Fibroblast of gingiva (primary cell): ENCODE data around the gene ZNHIT3.

Experiments
- DNase-seq: peaks from one replicate; pipeline ENCODE4 v3.0.0-alpha.2; 2011; ENCODE audit warnings: low read depth

ZNHIT3 gene

GRCh38 chr17:36511216-36511615 is 24.7 kb downstream of the ZNHIT3 start:
- no peak for DNase-seq

- no peak for DNase-seq
Observed at GRCh38 chr17:36512641-36513040, 26.2 kb downstream of the ZNHIT3 start.

GRCh38 chr17:36514856-36515255 is 28.4 kb downstream of the ZNHIT3 start:
- DNase-seq, result no peak

GRCh38 chr17:36515837-36516236 is 29.4 kb downstream of the ZNHIT3 start:
- DNase-seq, result no peak

- DNase-seq, result no peak
Observed at GRCh38 chr17:36523113-36523512, 36.6 kb downstream of the ZNHIT3 start.

GRCh38 chr17:36524428-36524876 is 38.0 kb downstream of the ZNHIT3 start:
- no peak for DNase-seq

GRCh38 chr17:36525113-36525512 is 38.6 kb downstream of the ZNHIT3 start:
- no peak for DNase-seq

- DNase-seq, result no peak
Observed at GRCh38 chr17:36525888-36526287, 39.4 kb downstream of the ZNHIT3 start.

GRCh38 chr17:36527621-36528250 is 41.3 kb downstream of the ZNHIT3 start:
- no peak for DNase-seq

GRCh38 chr17:36529121-36529520 is 42.6 kb downstream of the ZNHIT3 start:
- DNase-seq, result no peak

- DNase-seq, result no peak
Observed at GRCh38 chr17:36532435-36532975, 46.0 kb downstream of the ZNHIT3 start.

- DNase-seq, result peak; percentile 42
Observed at GRCh38 chr17:36533935-36534839, 47.7 kb downstream of the ZNHIT3 start.

- peak; percentile 89 for DNase-seq
Observed at GRCh38 chr17:36534840-36535668, 48.6 kb downstream of the ZNHIT3 start, which contains the start of the genes MYO19 and PIGW. Gene MYO19 (minus strand): TSS chr17:36534868. CDS start chr17:36532538, 2,330 bp downstream. Gene PIGW (plus strand): TSS chr17:36534987. CDS start chr17:36537102, 2,115 bp downstream.

GRCh38 chr17:36535669-36536081 is 49.2 kb downstream of the ZNHIT3 start:
- no peak for DNase-seq

- DNase-seq, result no peak
Observed at GRCh38 chr17:36540696-36541095, 54.2 kb downstream of the ZNHIT3 start.

- no peak for DNase-seq
Observed at GRCh38 chr17:36542755-36543154, 56.3 kb downstream of the ZNHIT3 start.

GRCh38 chr17:36544044-36544306 is 57.5 kb downstream of the ZNHIT3 start:
- DNase-seq, result peak; percentile 52

- peak; percentile 90 for DNase-seq
Observed at GRCh38 chr17:36544307-36545076, 58.0 kb downstream of the ZNHIT3 start, which contains the start of gene GGNBP2. Gene GGNBP2 (plus strand): TSS chr17:36544919. CDS start chr17:36545725, 806 bp downstream.

GRCh38 chr17:36545077-36545464 is 58.6 kb downstream of the ZNHIT3 start:
- DNase-seq, result no peak
